Aorta (tissue), 5 donors: ENCODE measurements around the gene WFIKKN1. TPM values are rescaled to one million over a fixed set of nuclear protein-coding genes. Genes with fewer than 3 reads are reported as not detected.

Experiments used
- ATAC-seq: fragments of 200-7000 bp; cut with Tn5 transposase; one replicate; pipeline ENCODE4 v1.9.1; 2022; ENCODE audit warnings: moderate library complexity; ENCODE audit not compliant: low FRiP score
- DNase-seq, 2 donors: peaks; one replicate each; pipeline ENCODE4 v3.0.0-alpha.2; 2020
- H3K27ac ChIP-seq, 2 donors: one replicate each; pipeline ENCODE4 v1.5.1; 2013; ENCODE audit warnings: low read length in 2 of 2, mild to moderate bottlenecking in 2 of 2, moderate library complexity in 2 of 2, control low read depth in 1 of 2, inconsistent platforms in 1 of 2, low read depth in 1 of 2
- H3K27me3 ChIP-seq, 2 donors: one replicate each; pipeline ENCODE4 v1.6.1; 2013; ENCODE audit warnings: control low read depth in 1 of 2, low read length in 1 of 2, mild to moderate bottlenecking in 1 of 2, moderate library complexity in 1 of 2; ENCODE audit not compliant: insufficient read depth in 2 of 2, control insufficient read depth in 1 of 2
- H3K36me3 ChIP-seq, 2 donors: one replicate each; pipeline ENCODE4 v1.6.1; 2013; ENCODE audit warnings: control low read depth in 1 of 2, low read length in 1 of 2, mild to moderate bottlenecking in 1 of 2; ENCODE audit not compliant: insufficient read depth in 2 of 2, control insufficient read depth in 1 of 2
- H3K4me1 ChIP-seq, 2 donors: one replicate each; pipeline ENCODE4 v1.6.1; 2013; ENCODE audit warnings: low read length in 2 of 2, control low read depth in 1 of 2, mild to moderate bottlenecking in 1 of 2, moderate library complexity in 1 of 2; ENCODE audit not compliant: insufficient read depth in 2 of 2, control insufficient read depth in 1 of 2
- H3K4me3 ChIP-seq, 2 donors: one replicate each; pipeline ENCODE4 v1.5.1; 2013; ENCODE audit warnings: low read length in 2 of 2, control low read depth in 1 of 2, mild to moderate bottlenecking in 1 of 2
- H3K9me3 ChIP-seq: one replicate; pipeline ENCODE4 v1.6.1; 2013; ENCODE audit warnings: mild to moderate bottlenecking, low read length; ENCODE audit not compliant: control insufficient read depth
- WGBS, 2 donors: extraction: QIAGEN DNeasy Blood & Tissue Kit; methylation state at CpG; one replicate each; pipeline ENCODE4 v1.1.7; 2013; 5-methylcytosine and 5-hydroxymethylcytosine counted together
- intact Hi-C, 2 donors: fragments of 100-400 bp; cut with DNase I; formaldehyde crosslinking; loops; one replicate each; pipeline versions ENCODE4 v1.14.2 to v1.15.0; 2022
- polyA plus RNA-seq, 2 donors: library from polyadenylated mRNA; stranded (reverse); fragments of 200-250 nt; gene quantifications; one replicate each; pipeline ENCODE4 v1.2.3, GENCODE V29; 2013
- total RNA-seq, 2 donors: library from RNA; stranded (reverse); fragmentation: NEBNext Ultra II Directional; extraction: Animal tissue kit (Norgen Biotek cat#: 25700); gene quantifications; one replicate each; pipeline ENCODE4 v1.2.1, GENCODE V29; 2021
- donor health status: healthy with polysubstance abuse.
- donor health status: Bipolar disorder and iron deficiency.
- donor health status: DM: no; HTN: no; CAD: no.
- donor health status: DM: no; HTN: no; CAD: no.
- donor health status: DM: yes; HTN: yes; CAD: no.

The WFIKKN1 gene
- total and polyA plus RNA-seq, 4 donors = 0.33 to 2.2 (median 0.83) TPM

DNA sequence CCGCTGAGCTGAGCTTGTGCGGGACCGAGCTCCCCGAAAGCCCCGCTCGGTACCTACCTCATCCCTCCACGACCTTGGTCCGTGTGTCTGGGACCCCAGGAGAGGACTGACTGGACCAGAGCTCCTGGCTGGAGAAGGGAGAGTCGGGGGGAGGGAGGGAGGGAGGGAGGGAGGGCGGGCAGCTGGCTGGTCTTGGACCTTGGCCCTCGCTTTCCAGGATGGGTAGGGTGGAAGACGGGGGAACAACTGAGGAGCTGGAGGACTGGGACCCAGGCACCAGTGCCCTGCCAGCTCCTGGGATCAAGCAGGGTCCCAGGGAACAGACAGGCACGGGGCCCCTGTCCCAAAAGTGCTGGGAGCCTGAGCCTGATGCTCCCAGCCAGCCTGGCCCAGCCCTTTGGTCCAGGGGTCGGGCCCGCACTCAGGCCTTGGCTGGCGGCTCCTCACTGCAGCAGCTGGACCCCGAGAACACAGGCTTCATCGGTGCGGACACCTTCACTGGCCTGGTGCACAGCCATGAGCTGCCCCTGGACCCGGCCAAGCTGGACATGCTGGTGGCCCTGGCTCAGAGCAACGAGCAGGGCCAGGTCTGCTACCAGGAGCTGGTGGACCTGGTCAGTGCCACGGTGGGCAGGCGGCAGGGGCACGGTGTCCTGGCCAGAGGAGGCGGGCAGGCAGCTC lies 45.2 kb downstream of the WFIKKN1 start:
- WGBS, 2 donors = 37 to 53% methylated on average over 17 to 25 of the region's 25 CpGs
- peak overlapping the region in 1 of 2 donors; percentile 29 for H3K4me3 ChIP-seq
- H3K9me3 ChIP-seq = no peaks in the 10 kb centered on the region
- ATAC-seq = no peak
- DNase-seq = no peak
- H3K36me3 ChIP-seq = peaks cover 0 to 11% of the 10 kb centered on the region in 2 donors
- H3K4me1 ChIP-seq = no peaks in the 10 kb centered on the region
- no peaks in the 10 kb centered on the region for H3K27me3 ChIP-seq
- intact Hi-C loops = no loop called here
- H3K27ac ChIP-seq = no peak overlapping the region

DNA sequence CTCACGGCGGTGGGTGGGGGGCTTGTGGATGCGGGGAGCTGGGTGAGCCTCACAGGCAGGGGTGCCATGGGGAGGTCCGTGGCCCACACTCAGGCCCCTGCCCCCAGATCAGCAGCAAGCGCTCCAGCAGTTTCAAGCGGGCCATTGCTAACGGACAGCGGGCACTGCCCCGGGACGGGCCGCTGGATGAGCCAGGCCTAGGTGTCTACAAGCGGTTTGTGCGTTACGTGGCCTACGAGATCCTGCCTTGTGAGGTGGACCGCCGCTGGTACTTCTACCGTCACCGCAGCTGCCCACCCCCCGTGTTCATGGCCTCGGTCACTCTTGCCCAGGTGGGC lies 45.7 kb downstream of the WFIKKN1 start:
- H3K27me3 ChIP-seq = no peaks in the 10 kb centered on the region
- WGBS, 2 donors = 93 to 94% methylated on average over 21 of the region's 21 CpGs
- no peak for ATAC-seq

DNA sequence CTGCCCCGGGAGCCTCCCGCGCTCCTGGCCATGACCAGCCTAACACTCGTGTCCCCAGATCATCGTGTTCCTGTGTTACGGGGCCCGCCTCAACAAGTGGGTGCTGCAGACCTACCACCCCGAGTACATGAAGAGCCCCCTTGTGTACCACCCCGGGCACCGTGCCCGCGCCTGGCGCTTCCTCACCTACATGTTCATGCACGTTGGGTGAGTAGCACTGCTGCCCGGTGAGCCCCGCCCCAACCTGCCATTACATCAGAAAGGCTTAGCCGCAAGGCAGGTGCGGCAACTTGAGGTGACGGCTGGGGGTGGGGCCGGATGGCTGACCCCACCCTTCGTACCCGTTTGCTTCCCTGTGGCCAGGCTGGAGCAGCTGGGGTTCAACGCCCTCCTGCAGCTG lies 46.1 kb downstream of the WFIKKN1 start:
- no peak overlapping the region for H3K4me3 ChIP-seq
- DNase-seq = no peak
- 77 to 80% methylated on average over 23 of the region's 23 CpGs for WGBS, 2 donors
- intact Hi-C loops = no loop called here
- no peaks in the 10 kb centered on the region for H3K9me3 ChIP-seq
- no peaks in the 10 kb centered on the region for H3K27me3 ChIP-seq
- H3K4me1 ChIP-seq = no peaks in the 10 kb centered on the region
- peaks cover 0 to 12% of the 10 kb centered on the region in 2 donors for H3K36me3 ChIP-seq
- no peak overlapping the region for H3K27ac ChIP-seq
- no peak for ATAC-seq

More for the DNA sequence above, 45.7 kb downstream of the WFIKKN1 start:
- peaks cover 0 to 11% of the 10 kb centered on the region in 2 donors for H3K36me3 ChIP-seq
- H3K9me3 ChIP-seq = no peaks in the 10 kb centered on the region
- no peak overlapping the region for H3K4me3 ChIP-seq
- H3K27ac ChIP-seq = no peak overlapping the region
- DNase-seq = no peak
- intact Hi-C loops = no loop called here
- no peaks in the 10 kb centered on the region for H3K4me1 ChIP-seq

DNA sequence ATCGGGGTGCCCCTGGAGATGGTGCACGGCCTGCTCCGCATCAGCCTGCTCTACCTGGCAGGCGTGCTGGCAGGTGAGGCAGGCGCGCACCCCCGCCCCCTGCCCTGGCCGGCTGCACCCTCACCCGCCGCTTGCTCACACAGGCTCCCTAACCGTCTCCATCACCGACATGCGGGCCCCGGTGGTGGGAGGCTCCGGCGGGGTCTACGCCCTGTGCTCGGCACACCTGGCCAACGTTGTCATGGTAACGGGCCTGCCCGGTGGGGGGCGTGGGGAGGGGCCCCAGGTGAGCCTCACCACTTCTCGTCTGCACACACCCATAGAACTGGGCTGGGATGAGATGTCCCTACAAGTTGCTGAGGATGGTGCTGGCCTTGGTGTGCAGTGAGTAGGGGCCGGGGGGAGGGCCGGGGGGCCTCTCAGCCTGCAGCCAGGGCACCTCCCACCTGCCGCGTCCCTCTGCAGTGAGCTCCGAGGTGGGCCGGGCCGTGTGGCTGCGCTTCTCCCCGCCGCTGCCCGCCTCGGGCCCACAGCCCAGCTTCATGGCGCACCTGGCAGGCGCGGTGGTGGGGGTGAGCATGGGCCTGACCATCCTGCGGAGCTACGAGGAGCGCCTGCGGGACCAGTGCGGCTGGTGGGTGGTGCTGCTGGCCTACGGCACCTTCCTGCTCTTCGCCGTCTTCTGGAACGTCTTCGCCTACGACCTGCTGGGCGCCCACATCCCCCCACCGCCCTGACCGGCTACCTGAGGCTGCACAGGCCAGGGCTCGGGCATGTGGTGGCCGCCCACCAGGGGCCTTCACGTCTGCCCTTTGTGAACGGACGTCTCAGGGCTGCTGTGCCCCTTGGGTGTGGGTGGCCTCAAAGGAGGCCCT lies 46.8 kb downstream of the WFIKKN1 start:
- ATAC-seq (no peak), DNase-seq (no peak)
- H3K36me3 ChIP-seq = peaks cover 0 to 10% of the 10 kb centered on the region in 2 donors
- H3K27me3 ChIP-seq = no peaks in the 10 kb centered on the region
- no peak overlapping the region for H3K27ac ChIP-seq
- H3K4me1 ChIP-seq = no peaks in the 10 kb centered on the region
- 62 to 72% methylated on average over 56 to 57 of the region's 57 CpGs for WGBS, 2 donors
- no peaks in the 10 kb centered on the region for H3K9me3 ChIP-seq
- no peak overlapping the region for H3K4me3 ChIP-seq
- intact Hi-C loops = no loop called here

DNA sequence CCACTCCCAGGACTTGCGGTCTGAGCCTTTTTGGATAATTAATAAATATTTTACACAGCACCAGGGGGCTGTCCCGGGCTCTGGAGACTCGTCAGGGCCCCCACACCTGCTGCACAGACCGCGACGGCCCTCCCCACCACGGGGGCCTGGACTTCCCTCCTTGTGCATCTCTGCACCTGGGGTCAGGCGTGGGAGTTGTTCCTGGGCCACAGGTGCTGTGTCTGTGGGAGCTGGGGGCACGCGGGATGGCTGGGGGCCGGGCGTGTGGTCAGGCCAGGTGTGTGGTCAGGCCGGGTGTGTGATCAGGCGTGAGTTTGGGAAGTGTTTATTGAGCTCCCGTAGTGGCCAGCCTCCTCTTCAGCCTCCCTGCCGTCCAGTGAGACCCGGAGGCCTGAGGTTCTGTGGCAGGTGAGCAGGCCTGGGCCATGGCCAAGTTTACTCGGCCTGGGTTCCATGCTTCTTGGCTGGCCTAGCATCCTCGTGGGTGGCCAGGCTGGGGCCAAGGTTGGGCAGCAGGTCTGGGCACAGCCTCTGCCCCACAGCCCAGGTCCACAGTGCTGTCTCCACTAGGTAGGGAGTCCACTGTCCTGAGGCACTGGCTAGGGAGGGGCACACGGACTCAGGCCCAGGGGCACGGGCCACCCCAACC lies 47.5 kb downstream of the WFIKKN1 start:
- H3K36me3 ChIP-seq = peaks cover 0 to 5% of the 10 kb centered on the region in 2 donors
- H3K27ac ChIP-seq = no peak overlapping the region
- no peak overlapping the region for H3K4me3 ChIP-seq
- no peaks in the 10 kb centered on the region for H3K27me3 ChIP-seq
- intact Hi-C loops = no loop called here
- no peaks in the 10 kb centered on the region for H3K9me3 ChIP-seq
- ATAC-seq (no peak), DNase-seq (no peak)
- H3K4me1 ChIP-seq = no peaks in the 10 kb centered on the region
- 80 to 82% methylated on average over 21 of the region's 21 CpGs for WGBS, 2 donors

DNA sequence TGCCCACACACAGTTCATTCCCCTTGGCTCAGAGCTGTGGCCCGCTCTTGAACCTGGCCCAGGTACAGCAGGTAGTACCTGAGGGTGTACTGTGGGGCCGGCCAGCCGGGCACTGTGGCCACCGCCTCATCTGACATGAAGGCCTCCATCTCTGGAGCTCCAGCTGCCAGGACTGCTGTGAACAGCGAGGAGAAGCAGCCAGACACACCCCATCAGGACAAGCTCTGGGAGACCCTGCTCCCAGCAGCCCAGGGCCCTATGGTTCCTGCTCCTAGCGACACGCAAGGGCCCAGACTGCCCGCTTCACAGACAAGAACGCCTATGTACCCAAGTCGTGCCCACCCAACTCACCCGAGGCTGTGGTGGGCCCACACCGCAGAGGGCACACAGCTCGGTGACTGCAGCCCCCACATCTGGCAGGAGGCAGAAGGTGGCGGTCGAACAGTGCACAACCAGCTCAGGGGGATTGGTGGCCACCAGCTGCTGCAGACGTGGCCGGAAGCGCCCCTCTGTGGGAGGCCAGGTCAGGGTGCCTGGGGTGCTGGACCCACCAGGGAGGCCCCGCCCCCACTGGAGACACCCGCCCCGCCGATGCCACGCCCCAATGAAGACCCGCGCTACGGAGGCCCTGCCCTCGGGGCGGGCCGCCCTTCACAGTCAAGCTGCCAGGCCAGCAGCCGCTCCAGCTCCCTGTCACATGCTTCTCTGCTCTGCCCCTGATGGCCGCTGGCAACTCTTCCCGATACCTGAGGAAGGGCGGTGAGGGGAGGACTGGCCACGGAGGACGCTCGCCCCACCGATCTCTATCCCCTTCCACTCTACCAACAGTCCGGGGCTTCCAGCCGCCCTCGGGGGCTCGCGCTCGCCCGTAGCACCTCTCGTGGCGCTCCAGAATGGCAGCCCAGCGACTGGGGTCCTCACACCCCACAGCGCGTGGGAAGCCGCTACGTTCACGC lies 48.4 kb downstream of the WFIKKN1 start:
- Histone ChIP-seq H3K4me1 (no peaks in the 10 kb centered on the region), H3K4me3 (peak overlapping the region in 1 of 2 donors; percentile 12)

DNA sequence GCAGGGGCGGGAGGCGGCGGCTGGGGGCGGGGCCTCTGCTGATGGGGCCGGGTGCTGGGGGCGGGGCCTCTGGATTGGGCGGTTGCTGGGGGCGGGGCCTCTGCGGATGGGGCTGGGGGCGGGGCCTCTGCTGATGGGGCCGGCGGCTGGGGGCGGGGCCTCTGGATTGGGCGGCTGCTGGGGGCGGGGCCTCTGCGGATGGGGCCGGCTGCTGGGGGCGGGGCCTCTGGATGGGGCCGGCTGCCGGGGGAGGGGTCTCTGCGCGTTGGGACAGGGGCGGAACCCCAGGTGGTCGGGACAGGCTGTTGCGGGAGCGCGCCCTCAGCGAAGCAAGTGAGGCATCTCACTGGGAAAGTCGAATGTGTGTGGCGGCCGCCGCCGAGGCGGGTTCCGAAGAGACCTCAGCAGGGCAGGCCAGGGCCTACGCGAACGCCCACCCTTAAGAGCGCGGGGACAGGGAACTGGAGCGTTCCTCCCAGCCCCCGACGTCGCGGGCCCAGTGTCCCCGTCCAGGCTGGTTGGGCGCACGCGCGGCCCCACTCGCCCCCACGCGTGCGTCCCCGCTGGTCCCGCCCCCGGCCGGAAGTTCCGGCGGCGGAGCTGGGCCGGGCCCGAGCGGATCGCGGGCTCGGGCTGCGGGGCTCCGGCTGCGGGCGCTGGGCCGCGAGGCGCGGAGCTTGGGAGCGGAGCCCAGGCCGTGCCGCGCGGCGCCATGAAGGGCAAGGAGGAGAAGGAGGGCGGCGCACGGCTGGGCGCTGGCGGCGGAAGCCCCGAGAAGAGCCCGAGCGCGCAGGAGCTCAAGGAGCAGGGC lies 49.2 kb downstream of the WFIKKN1 start, which contains the start of gene STUB1:
Gene STUB1, plus strand, starts transcription at position 597 of the 811 bp plus-strand sequence. Its CDS starts 116 bp downstream, at position 713.
- Histone ChIP-seq H3K27me3 (no peaks in the 10 kb centered on the region), H3K4me3 (peak within 1 kb of the TSS; percentile 67 to 73), H3K9me3 (no peaks in the 10 kb centered on the region), H3K27ac (peak within 1 kb of the TSS in 1 of 2 donors; percentile 80), H3K4me1 (no peaks in the 10 kb centered on the region), H3K36me3 (peaks cover 0 to 5% of the 10 kb centered on the region in 2 donors)
- intact Hi-C loops = no loop called here
- 1% methylated on average over 66 to 91 of the region's 91 CpGs for WGBS, 2 donors
- DNase-seq (peak; percentile 90 to 96), ATAC-seq (peak; percentile 83)

More for the DNA sequence above, 48.4 kb downstream of the WFIKKN1 start:
- Histone ChIP-seq H3K27me3 (no peaks in the 10 kb centered on the region), H3K9me3 (no peaks in the 10 kb centered on the region), H3K36me3 (peaks cover 0 to 5% of the 10 kb centered on the region in 2 donors), H3K27ac (peak overlapping the region in 1 of 2 donors; percentile 42)
- ATAC-seq (peak; percentile 8), DNase-seq (peak; percentile 78 to 89)
- WGBS, 2 donors = 26% methylated on average over 48 to 52 of the region's 52 CpGs
- intact Hi-C loops = no loop called here
